Germinal center (tissue), 1 donor: Measurements from ENCODE around the gene TNS1.

Experiments
- DNase-seq: peaks from one replicate; pipeline ENCODE4 v3.0.0; 2012; ENCODE audit warnings: mixed read lengths, low spot score

Gene TNS1

DNA sequence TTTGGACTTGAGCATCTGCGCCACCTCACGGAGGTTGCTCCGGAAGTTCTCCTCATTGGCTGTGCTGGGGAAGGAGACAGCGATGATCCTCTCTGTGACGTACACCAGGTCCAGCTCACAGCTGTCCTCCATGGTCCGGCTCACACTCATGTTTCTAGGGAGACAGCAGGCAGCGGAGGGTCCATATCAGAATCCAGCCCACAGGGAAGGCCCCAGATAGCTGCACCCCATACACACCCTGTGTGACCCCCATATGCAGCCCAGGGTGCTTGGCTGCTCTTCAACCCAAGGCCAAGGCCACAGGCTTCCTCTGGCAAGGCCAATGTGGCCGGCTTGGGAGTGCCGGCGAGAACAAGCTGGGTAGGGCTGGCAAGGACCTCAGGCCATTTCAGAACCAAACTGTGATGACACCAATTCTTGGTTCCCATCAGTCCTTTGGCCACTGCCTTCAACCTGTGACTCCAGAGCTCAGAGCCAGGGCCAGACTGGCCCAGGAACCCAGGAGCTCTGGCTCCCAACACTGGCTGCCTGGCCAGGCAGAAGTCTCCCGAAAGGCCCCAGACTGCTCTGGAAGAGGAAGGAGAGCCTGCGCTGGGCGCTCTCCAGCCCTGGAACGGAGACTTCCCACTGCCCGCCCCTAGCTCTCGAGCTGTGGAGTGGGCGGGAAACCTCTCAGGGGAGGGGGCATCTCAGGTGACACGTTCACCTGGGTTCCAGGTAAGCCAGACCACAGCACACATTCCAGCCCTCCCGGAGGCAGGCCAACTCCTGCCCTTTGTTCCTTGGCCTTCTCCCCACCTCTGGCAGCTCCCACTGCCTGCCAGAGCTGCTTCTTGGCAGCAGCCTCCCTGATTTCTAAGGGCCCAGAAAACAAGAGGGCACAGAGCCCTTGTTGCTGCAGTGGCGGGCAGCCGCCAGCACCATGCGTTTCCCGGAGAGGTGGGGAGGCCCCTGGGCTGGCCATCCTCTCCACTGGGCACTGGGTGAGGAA lies 104.7 kb downstream of the TNS1 start:
- no peak for DNase-seq

DNA sequence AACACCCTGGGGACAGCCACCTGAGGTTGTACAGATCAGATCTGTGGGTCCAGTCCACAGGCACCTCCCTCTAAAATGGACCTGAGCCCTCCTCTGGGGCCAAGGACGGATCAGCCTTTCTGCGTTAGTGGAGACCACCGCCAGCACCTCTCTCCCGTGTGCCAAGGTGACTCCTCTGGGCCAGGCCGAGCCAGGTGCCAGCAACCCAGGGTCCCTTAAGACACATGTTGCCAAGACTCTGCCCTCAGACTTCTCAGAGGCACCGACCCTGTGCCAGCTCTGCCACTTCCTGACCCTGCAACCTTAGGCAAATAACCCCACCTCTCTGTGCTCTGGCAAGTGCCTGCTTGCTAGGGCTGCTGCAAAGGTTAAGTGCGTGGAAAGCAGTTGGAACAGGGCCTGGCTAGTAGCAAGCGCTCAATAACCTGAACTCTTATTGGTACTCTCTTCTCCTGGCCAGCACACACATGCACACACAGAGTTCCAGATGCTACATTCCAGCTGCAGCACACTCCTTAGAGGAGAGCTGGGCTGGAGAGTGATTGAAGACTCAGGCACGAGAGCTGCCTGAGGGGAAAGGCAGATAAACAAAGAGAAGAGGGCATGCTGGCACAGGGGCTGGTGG lies 105.6 kb downstream of the TNS1 start:
- no peak for DNase-seq

DNA sequence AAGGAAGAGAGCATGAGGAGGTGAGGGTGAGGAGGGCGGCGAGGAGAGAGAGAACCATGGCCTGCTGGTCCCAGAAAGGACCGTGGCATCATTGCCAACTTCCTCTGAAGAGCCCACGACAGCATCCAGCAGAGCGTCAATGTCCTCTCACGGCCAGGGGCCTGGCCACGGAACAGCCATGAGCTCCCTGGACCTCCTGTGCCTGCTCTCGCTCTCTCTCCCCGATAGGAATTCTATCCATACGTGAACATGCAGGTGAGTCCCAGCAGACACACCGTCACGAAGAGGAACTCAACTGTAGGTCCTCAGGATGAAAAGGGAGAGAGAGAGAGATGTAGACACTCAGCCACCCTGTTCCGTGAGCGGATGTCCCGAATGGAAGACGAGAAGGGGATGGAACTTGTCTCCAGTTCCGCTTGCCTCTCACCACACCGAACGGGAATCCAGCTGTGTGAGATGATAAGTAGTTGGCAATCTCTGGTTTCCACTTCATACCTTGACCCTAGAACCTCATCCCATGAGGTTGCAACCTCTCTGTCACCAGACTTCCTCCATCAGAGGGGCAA lies 107.6 kb downstream of the TNS1 start:
- no peak for DNase-seq

- DNase-seq: no peak
Measured at GRCh38 chr2:217893440-217893839, 109.4 kb downstream of the TNS1 start.

GRCh38 chr2:217892560-217892959 lies 110.2 kb downstream of the TNS1 start:
- no peak for DNase-seq

DNA sequence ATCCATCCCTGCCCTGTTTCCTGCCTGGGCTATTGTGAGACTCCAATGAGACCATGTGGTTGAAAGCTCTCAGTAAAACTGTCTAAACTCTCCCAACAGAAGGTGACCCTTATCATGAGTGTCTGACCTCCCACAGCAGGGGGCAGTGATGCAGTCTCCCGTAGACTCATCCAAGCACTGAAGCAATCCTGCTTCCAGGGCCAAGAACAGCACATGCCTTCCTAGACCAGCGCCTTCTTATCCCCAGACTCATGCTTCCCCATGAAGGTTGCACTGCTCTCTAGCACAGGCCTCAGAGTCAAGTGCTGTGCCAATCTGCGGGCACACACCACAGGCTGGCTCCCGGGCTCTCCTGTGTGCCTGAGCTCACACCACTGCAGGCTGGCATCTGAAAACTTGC lies 112.3 kb downstream of the TNS1 start:
- no peak for DNase-seq

- no peak for DNase-seq
Measured at GRCh38 chr2:217889656-217890055, 113.1 kb downstream of the TNS1 start.

DNA sequence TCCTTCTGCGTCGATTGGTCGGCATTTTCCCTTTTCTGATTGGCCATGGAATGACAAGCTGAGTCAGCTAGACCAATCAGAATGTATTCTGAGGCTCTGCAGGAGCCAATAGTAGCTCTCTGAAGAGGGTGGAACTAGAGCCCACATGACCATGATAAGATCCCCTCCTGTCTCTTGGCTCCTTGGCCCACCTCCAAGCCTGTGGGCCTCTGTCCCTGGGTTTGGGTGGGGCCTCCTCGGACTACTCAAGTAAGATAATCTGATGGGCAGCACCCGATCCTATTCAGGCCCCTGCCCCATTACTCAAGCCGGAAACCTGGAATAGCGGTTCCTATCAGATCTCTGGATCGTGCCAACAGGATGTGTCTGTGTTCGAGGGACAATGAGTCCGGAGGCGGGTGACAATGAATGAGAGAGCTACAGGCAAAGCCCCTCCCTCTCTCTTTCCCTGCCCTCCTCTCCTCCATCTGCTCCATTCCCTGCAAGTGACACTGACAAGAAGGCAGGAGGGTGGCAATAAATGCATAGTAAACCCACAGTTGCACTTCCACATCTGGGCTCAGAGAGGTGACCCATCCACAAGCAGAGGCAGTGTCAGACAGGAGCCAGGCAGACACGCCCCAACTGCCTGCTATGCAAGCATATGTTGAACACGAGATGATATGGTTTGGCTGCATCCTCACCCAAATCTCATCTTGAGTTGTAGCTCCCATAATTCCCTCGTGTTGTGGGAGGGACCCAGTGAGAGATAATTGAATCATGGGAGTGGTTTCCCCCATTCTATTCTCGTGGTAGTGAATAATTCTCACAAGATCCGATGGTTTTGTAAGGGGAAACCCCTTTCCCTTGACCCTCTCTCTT lies 114.7 kb downstream of the TNS1 start:
- no peak for DNase-seq

DNA sequence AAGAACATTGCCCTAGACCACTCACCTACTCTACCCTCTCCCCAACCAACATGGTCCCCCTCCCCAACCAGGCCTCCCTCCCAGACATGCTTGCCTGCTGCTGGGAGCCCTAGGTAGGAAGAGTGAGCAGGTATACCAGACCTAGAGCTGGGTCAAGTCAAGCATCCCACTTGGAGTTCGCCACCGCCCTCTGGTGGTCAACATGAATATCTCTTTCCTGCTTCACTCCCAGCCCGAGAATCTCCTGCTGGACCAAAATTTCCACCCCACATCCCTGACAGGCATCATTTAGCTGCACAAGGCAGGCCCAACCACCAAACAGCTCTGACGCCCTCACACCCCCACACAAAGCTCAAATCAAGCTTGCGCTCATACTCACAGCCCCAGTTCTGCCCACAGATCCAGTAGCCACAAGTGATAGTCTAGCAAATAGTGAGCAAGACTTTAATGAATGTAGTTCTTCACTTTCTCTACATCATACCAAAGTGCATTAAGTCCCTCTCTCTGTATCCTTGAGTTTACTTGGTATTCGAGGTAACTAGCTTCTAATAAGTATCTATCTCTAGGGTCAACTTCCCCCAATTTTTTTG lies 116.0 kb downstream of the TNS1 start:
- peak; percentile 76 for DNase-seq

GRCh38 chr2:217886091-217886490 lies 116.7 kb downstream of the TNS1 start:
- DNase-seq: no peak

DNA sequence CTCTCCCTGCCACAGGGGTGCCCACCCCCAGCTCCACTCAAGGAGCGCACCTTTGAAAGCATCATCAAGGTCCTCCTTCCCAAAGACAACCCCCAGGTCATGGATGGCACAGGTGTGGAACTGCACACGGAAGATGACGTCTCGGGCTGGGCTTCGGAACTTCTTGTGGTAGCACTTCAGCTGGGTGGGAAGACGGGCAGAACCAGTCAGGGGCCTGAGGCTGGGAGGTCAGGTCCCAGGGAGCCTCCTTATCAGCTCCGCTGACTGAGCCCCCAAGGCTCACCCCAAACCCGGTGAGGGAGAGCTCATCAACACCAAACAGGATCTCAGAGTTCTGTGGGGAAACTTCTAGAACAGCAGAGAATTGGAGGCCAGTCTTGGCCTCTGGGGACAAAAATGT lies 117.8 kb downstream of the TNS1 start:
- no peak for DNase-seq

DNA sequence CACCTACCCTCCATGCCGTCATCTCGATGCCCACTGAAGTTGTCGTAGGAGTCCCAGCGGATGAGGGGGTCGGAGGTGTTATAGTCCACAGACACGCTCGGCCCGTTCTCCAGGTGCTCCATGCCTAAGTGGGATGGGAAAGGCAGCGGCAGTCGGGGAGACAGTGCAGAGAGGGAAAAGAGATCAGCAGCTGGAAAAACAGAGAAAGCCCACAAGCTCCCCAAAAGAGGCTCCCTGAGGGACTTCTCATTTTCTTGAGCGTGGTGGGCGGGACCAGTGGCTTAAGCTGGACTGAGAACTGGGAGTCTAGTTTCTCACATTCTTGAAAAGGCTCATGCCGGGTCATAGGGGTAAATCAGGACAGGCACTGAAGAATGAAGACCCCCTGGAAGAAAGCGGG lies 121.9 kb downstream of the TNS1 start:
- no peak for DNase-seq

- DNase-seq: no peak
Measured at GRCh38 chr2:217880287-217880889, 122.4 kb downstream of the TNS1 start.

DNA sequence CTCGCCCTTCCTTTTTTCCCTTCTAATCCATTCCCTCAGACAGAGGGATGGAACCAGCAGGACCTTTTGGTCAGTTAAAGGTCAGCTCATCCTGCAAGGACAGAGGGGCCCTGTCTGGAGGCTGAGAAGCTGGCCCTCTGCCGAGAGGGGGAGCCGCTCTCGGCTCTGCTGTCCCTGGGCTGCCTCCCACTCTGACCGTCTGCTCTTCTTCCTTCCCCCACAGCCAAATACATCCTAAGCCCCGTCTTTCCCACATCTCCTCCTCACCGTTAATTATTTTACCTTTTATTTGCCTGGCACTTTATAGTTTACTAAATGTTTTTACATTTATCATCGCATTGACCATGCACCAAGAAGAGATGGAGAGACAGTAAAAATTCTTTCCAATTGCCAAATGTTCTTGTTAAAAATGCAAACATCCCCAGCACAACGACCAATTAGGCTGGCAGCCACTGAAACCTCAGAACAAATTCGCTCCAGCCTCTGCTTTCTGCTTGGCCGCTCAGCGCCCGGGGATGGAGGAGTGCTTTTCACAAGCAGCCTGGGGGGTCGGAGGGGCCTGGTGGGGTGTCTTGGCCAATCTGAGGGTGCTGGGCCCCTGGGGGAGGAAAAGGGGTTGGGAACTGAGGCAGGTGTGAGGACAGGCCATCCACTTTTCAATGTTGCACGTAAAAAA lies 123.7 kb downstream of the TNS1 start:
- DNase-seq: no peak

- DNase-seq: no peak
Measured at GRCh38 chr2:217877866-217878265, 124.9 kb downstream of the TNS1 start.

GRCh38 chr2:217876253-217876570 lies 126.6 kb downstream of the TNS1 start:
- no peak for DNase-seq

DNA sequence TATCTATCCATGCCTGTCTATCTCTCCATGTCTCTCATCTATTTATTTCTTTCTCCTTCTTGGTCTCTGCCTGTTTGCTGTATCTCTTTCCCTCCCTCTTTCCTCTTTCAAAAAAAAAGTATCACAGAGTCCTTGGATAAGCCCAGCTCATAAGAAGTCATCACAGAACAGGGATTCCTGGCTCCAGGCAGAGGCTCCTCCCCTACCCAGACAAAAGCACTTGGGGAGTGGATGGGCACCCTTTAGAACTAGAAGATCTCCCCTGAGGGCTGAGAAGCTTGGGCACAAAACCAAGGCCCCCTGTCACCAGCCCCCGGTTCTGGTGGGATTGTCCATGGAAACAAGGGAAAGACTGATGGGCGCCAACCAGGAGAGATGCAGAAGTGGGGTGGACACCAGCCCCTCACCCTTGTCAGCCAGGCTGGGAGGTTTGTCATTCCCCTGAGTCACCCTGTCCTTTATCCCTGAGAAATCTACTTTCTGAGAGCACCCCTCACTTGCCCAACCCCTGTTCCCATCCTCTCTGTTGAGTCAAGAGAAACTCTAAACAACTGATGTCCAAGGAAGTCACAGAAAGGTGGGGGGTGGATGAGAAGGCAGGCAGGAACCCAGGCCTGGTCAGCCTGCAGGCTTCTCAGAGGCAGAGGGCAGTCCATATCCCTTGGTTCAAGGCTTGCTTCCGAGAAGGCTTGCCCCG lies 127.1 kb downstream of the TNS1 start:
- DNase-seq: no peak

DNA sequence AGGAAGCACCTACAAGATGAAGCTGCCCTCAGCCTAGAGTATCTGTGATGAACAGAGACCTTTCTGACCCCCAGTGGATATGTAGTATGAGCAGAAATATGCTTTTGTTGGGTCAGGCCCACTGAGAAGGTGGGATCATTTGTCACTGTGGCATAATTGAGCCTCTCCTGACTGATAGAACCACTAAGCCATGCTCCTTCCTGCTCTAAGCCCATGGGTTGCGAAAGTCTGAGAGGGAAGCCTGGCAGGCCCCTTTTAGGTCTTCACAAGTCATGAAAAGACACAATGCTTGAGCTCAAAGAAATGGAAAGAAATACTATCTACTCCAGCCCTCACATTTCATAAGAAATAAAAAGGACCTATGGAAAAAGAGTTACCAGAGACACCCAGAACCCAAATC lies 127.7 kb downstream of the TNS1 start:
- DNase-seq: no peak

DNA sequence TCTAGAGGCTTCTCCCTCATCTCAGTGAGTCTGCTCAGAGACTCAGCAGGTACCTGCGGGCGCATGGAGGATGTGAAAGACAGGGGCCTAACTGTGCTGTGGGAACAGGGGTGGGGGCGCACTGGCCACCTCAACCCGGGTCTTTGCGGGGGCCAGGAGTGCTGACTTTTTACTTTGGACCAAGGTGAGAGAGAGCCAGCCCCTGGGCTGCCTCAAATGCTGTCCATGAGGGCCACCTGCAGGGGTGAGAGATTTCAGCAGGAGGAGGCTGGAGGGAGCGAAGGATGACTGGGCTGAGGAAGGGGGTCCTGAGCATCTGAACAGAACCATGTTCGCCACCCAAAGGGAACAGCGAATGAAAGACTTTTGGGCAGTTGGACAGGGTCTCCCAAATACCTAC lies 129.4 kb downstream of the TNS1 start:
- no peak for DNase-seq

- DNase-seq: no peak
Measured at GRCh38 chr2:217872319-217872718, 130.5 kb downstream of the TNS1 start.
